Transverse colon (tissue), 3 donors: ENCODE results near the gene ZNF135.

Experiments used
- CTCF ChIP-seq, 5 experiments: fragments of 200-600 bp in 3 of 5; fragments of 450-650 bp in 2 of 5; sonication (generic) in 3 of 5; IDR thresholded peaks; 1 replicate in 2 of 5; 2 replicates in 3 of 5; pipeline ENCODE4 v1.5.1; 2016 to 2017; ENCODE audit warnings: antibody characterized with exemption in 5 of 5, inconsistent platforms in 3 of 5, mild to moderate bottlenecking in 2 of 5, moderate library complexity in 1 of 5
- POLR2A ChIP-seq: fragments of 450-650 bp; IDR thresholded peaks from one replicate; pipeline ENCODE4 v1.6.1; 2016; ENCODE audit warnings: antibody characterized with exemption, mild to moderate bottlenecking, moderate library complexity

- TF ChIP-seq CTCF (IDR thresholded peaks at IDR 0.05) (no peak), POLR2A (no peak)
Observed at GRCh38 chr19:58009301-58009665, 49.8 kb upstream of the ZNF135 start.
